OCI-LY7 (cell line): Measurements from ENCODE around the gene OPRL1. TPM values are rescaled to one million over a fixed set of nuclear protein-coding genes. Genes with fewer than 3 reads are reported as not detected.

Source experiments
- BruUV-seq: library from RNA; stranded (reverse); fragments of 400-500 nt; replicated peaks from 2 replicates; lab custom pipeline; 2021; lab: Mats Ljungman, UMichigan
- CTCF ChIA-PET: fragments of 300-600 bp; sonication (Branson Sonifier 250); formaldehyde crosslinking; loops from one replicate; lab custom pipeline; 2022; ENCODE audit warnings: antibody characterized with exemption; ENCODE audit not compliant: unreplicated experiment; lab: Charles Lee
- POLR2A ChIA-PET: fragments of 300-600 bp; sonication (Branson Sonifier 250); formaldehyde crosslinking; loops from one replicate; lab custom pipeline; 2022; ENCODE audit warnings: antibody characterized with exemption; lab: Charles Lee
- DNase-seq: peaks from one replicate; pipeline ENCODE4 v3.0.0-alpha.2; 2015; ENCODE audit warnings: low spot score
- H2AFZ ChIP-seq: fragments of 200-600 bp; sonication (generic), shearing (Covaris generic); 2 replicates; pipeline ENCODE4 v1.6.1; 2014; ENCODE audit warnings: mild to moderate bottlenecking, antibody characterized with exemption, low read length, moderate library complexity
- H3K27ac ChIP-seq: fragments of 200-600 bp; sonication (generic); 2 replicates; pipeline ENCODE4 v1.5.1; 2014; ENCODE audit warnings: mixed run types, low read depth, mild to moderate bottlenecking, moderate library complexity, low read length, inconsistent platforms; ENCODE audit not compliant: poor library complexity, severe bottlenecking
- H3K36me3 ChIP-seq: fragments of 200-600 bp; sonication (generic); 2 replicates; pipeline ENCODE4 v1.6.1; 2014; ENCODE audit warnings: mild to moderate bottlenecking, antibody characterized with exemption, low read length, moderate library complexity, mixed read lengths; ENCODE audit not compliant: insufficient read depth
- H3K4me1 ChIP-seq: fragments of 200-600 bp; sonication (generic); 2 replicates; pipeline ENCODE4 v1.5.1; 2014; ENCODE audit warnings: mild to moderate bottlenecking, low read length; ENCODE audit not compliant: insufficient read depth, poor library complexity, severe bottlenecking
- H3K4me2 ChIP-seq: fragments of 200-600 bp; sonication (generic); 2 replicates; pipeline ENCODE4 v1.6.1; 2014; ENCODE audit warnings: mild to moderate bottlenecking, low read length
- H3K4me3 ChIP-seq: fragments of 200-600 bp; sonication (generic); 2 replicates; pipeline ENCODE4 v1.5.1; 2014; ENCODE audit warnings: mild to moderate bottlenecking, low read depth, low read length; ENCODE audit not compliant: poor library complexity, severe bottlenecking
- H3K79me2 ChIP-seq: fragments of 200-600 bp; sonication (generic); 2 replicates; pipeline ENCODE4 v1.6.1; 2016; ENCODE audit warnings: low read depth, mild to moderate bottlenecking, low read length, moderate library complexity, mixed read lengths; ENCODE audit not compliant: insufficient read depth
- H3K9me2 ChIP-seq: fragments of 200-600 bp; sonication (generic); 2 replicates; pipeline ENCODE4 v1.6.1; 2016; ENCODE audit warnings: mild to moderate bottlenecking, low read length, mixed read lengths; ENCODE audit not compliant: insufficient read depth
- H3K9me3 ChIP-seq: fragments of 200-600 bp; sonication (generic); 2 replicates; pipeline ENCODE4 v1.6.1; 2014; ENCODE audit warnings: mild to moderate bottlenecking, mixed run types, low read length, mixed read lengths
- H4K20me1 ChIP-seq: fragments of 200-600 bp; sonication (generic); 2 replicates; pipeline ENCODE4 v1.6.1; 2014; ENCODE audit warnings: mild to moderate bottlenecking, antibody characterized with exemption, low read length, moderate library complexity, mixed read lengths; ENCODE audit not compliant: insufficient read depth
- CTCF ChIP-seq: fragments of 200-600 bp; sonication (generic); conservative IDR thresholded peaks from 2 replicates; pipeline ENCODE4 v1.5.1; 2014; ENCODE audit warnings: mild to moderate bottlenecking, antibody characterized with exemption, low read length, moderate library complexity, mixed read lengths
- EZH2phosphoT487 ChIP-seq: fragments of 200-600 bp; sonication (generic); IDR thresholded peaks from 2 replicates; pipeline ENCODE4 v1.6.1; 2018; ENCODE audit warnings: low read depth, borderline replicate concordance, mild to moderate bottlenecking, mixed run types, antibody characterized with exemption, low read length, moderate library complexity, mixed read lengths
- intact Hi-C: fragments of 100-400 bp; cut with micrococcal nuclease; formaldehyde crosslinking; loops from one replicate; pipeline ENCODE4 v1.10.0; 2022; ENCODE audit not compliant: unreplicated experiment
- total RNA-seq, 2 experiments: library from RNA; depleted of rRNA in 1 of 2; stranded (reverse); fragments of >200 nt in 1 of 2; shearing (Covaris generic) in 1 of 2; gene quantifications; 2 replicates each; pipeline ENCODE4 v1.2.3, GENCODE V29; 2014 to 2022

The OPRL1 gene
- total RNA-seq, 2 experiments from 2014 or later, result 6.4 to 7.6 TPM

- BruUV-seq, result no TSS peak
- Histone ChIP-seq H3K4me2 (no peak overlapping the region), H3K27ac (no peak overlapping the region), H3K9me3 (0 out of 2 replicates have a peak, but pooled peaks cover 7% of the 10 kb centered on the region), H4K20me1 (no peaks in the 10 kb centered on the region), H3K36me3 (no peaks in the 10 kb centered on the region), H3K79me2 (no peaks in the 10 kb centered on the region), H3K9me2 (no peaks in the 10 kb centered on the region), H2AFZ (no peak overlapping the region), H3K4me1 (no peaks in the 10 kb centered on the region), H3K4me3 (no peak overlapping the region)
- DNase-seq, result no peak
- no peak for TF ChIP-seq EZH2phosphoT487
- no peak for TF ChIP-seq CTCF
- ChIA-PET POLR2A (interaction anchor here (0.6 kb wide), 1 partner anchor 228 kb away, joined by 3 read pairs; no protein-coding TSS in a partner anchor), CTCF (no interaction called here)
- intact Hi-C loops, result no loop called here
Observed at GRCh38 chr20:64139199-64140060, 59.5 kb downstream of the OPRL1 start.

GRCh38 chr20:64140061-64140931, 60.4 kb downstream of the OPRL1 start:
- Histone ChIP-seq H4K20me1 (no peaks in the 10 kb centered on the region), H3K79me2 (no peaks in the 10 kb centered on the region), H3K4me1 (no peaks in the 10 kb centered on the region), H2AFZ (no peak overlapping the region), H3K4me3 (no peak overlapping the region), H3K9me2 (no peaks in the 10 kb centered on the region), H3K27ac (no peak overlapping the region), H3K9me3 (peaks cover 14% of the 10 kb centered on the region; the same call in 1 of the 2 replicates), H3K4me2 (no peak overlapping the region), H3K36me3 (no peaks in the 10 kb centered on the region)
- no peak for TF ChIP-seq CTCF
- no peak for TF ChIP-seq EZH2phosphoT487
- no peak for DNase-seq
- ChIA-PET POLR2A (no interaction called here), CTCF (no interaction called here)
- intact Hi-C loops, result no loop called here
- no TSS peak for BruUV-seq
